NCI-H146 (cell line): ENCODE results near the gene KIF17.

Experiments used
- DNase-seq: peaks from one replicate; lab custom pipeline; 2025; lab: John Stamatoyannopoulos, UW

The KIF17 gene

DNA sequence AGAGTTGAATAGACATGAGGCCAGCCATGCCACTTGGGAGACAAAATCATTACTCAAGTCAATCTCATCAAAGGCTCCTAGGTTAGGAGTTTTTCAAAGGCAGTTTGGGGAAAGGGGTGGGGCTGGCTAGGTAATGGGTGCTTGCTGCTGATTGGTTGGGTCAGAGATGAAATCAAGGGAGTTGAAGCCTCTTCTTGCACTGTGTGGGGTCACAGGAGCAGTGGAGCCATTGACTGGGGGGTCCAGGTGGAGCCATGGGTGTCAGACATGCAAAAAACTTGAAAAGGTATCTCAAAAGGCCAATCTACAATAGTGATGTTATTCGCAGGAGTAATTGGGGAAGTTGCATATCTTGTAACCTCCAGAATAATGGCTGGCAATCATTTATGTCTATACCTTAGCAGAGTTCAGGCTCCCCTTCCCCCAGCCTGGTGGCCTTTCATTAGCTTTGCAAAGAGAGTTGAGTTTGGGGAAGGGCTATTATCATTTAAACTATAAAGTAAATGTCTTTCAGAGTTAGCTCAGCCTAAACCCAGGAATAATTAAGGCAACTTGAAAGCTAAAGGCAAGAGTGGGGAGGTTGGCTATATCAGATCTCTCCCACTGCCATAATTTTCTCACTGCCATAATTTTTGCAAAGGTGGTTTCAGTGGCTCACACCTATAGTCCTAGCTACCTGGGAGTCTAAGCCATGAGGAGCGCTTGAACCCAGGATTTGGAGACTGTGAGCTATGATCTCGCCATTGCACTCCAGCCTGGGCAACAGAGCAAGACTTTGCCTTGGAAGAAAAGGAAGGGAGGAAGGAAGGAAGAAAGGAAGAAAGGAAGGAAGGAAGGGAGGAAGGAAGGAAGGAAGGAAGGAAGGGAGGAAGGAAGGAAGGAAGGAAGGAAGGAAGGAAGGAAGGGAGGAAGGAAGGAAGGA is 92.4 kb downstream of the KIF17 start:
- no peak for DNase-seq

DNA sequence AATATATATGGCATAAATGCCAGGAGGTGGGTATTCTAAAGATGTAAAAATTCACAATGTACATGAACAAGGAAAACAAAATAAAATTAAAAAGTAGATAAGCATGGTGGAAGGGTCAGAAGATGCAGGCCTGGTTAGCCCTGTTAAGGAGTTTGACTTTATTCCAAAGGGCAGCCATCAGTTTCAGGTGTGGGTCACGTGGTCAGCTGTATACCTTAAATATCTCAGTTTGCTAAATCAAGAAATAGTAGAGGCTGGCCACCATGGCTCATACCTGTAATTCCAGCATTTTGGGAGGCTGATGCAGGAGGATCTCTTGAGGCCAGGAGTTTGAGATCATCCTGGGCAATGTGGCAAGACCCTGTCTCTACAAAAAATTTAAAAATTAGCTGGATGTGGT is 93.1 kb downstream of the KIF17 start:
- DNase-seq, result no peak

DNA sequence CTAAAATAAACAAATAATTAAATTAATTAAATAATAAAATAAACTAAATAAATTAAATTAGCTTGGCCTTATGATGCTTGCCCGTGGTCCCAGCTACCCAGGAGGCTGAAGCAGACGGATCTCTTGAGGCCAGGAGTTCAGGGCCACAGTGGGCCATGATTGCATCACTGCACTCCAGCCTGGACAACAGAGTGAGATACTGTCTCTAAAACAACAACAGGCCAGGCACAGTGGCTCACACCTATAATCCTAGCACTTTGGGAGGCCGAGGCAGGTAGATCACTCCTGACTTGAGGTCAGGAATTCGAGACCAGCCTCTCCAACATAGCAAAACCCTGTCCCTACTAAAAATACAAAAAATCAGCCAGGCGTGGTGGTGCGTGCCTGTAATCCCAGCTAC is 96.8 kb downstream of the KIF17 start:
- no peak for DNase-seq

- no peak for DNase-seq
These were observed 97.8 kb downstream of the KIF17 start for GRCh38 chr1:20619999-20620398.

DNA sequence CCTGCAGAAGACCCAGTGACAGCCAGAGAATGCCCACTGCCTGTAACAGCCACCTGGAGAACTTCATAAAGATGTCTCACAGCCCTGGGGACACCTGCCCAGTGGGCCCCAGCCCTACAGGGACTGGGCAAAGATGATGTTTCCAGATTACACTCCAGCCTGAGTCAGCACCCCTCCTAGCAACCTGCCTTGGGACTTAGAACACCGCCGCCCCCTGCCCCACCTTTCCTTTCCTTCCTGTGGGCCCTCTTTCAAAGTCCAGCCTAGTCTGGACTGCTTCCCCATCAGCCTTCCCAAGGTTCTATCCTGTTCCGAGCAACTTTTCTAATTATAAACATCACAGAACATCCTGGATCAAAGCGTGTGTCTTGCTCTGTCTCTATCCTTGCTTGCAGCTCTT is 99.3 kb downstream of the KIF17 start:
- no peak for DNase-seq

- DNase-seq, result no peak
These were observed 100.8 kb downstream of the KIF17 start for GRCh38 chr1:20616847-20617487.

GRCh38 chr1:20615946-20616846 is 101.6 kb downstream of the KIF17 start:
- no peak for DNase-seq

DNA sequence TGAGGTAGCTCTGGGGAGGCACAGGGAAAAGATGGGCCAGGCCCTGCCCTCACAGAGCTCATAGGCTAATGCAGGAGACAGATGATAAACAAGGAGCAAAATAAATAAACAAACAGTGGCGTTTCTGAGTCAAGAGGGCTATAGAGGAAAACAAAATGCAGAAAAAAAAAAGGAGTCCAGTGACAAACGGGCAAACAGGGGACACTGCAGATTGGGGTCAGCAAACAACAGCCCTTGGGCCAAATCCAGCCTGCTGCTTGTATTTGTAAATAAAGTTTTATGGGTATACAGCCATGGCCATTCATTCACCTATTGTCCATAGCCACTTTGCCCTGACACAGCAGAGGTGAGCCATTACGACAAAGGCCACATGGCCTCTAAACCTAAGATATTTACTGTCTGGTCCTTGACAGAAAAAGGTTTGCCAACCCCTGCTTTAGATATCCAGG is 103.7 kb downstream of the KIF17 start:
- DNase-seq, result no peak
